GM12872 (cell line): Measurements from ENCODE around the gene CRY2.
A peak's percentile ranks its signal among the peaks of the same experiment; 100 is the strongest.

Experiments used
- CTCF ChIP-seq: IDR thresholded peaks from 3 replicates; pipeline ENCODE4 v1.5.1; 2011; ENCODE audit warnings: low read depth, mild to moderate bottlenecking, low read length, moderate library complexity; ENCODE audit not compliant: insufficient read depth

Gene CRY2

DNA sequence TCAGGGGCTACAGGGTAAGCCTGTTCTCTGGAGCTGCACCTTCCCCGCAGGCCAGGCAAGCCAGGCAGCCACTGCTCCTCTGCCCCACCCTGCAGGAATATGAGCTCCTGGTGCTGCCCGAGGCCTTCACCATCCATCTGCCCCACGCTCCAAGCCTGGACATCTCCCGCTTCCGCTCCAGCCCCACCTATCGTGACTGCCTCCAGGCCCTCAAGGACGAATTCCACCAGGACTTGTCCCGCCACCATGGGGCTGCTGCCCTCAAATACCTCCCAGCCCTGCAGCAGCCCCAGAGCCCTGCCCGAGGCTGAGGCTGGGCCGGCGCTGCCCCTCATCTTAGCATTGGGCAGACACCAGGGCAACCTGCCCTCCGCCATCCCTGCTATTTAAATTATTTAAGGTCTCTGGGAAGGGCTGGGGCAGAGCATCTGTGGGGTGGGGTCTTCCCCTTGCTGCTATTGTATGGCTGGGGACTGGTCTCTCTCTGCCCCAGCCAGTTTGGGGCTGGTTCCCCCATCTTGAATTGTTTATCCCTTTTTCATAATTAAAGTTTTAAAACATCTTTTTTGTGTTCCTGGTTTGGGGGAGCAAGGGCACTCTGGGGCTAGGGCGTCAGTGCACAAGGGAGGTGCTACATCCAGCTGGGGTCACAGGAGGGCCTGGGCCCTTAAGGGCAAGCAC lies 81.4 kb downstream of the CRY2 start:
- TF ChIP-seq CTCF: no peak

GRCh38 chr11:45929486-45930030 lies 82.3 kb downstream of the CRY2 start:
- 0 out of 3 replicates have a peak, but pooled peaks have one; percentile 6 for TF ChIP-seq CTCF

GRCh38 chr11:45930031-45930794 lies 82.9 kb downstream of the CRY2 start:
- no peak for TF ChIP-seq CTCF

- TF ChIP-seq CTCF: no peak
Measured at GRCh38 chr11:45930951-45931570, 83.8 kb downstream of the CRY2 start.

- TF ChIP-seq CTCF: no peak
Measured at GRCh38 chr11:45931739-45932138, 84.5 kb downstream of the CRY2 start.

DNA sequence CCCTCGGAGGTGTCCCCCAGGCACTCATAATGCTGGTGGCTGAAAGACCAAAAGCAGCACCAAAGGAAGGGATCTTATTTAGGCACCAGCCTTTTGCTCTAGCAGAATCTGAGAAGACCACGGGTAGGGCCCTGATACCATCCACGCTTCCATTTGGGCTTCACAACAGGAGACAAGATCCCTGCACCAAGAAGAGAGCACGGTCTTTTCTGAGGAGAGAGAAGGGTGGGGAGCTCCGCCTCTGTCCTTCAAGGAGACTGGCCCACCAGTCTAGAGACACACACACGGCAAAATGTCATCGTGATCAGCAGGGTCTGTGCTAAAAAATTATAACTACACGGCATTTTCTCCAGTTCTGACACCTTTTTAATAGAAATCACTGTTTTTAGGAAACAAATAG lies 84.9 kb downstream of the CRY2 start:
- no peak for TF ChIP-seq CTCF
